22Rv1 (cell line): ENCODE results near the gene SENP2.

Experiments used
- ZFX ChIP-seq: fragments of 450-650 bp; IDR thresholded peaks from 2 replicates; pipeline ENCODE4 v1.6.1; 2017; ENCODE audit warnings: antibody characterized with exemption, borderline replicate concordance
- TF ChIP-seq, protein P1 (sequence below): fragments of 450-650 bp; IDR thresholded peaks from 2 replicates; pipeline ENCODE4 v1.5.1; 2017; ENCODE audit warnings: mild to moderate bottlenecking

- TF ChIP-seq, protein P1, sequence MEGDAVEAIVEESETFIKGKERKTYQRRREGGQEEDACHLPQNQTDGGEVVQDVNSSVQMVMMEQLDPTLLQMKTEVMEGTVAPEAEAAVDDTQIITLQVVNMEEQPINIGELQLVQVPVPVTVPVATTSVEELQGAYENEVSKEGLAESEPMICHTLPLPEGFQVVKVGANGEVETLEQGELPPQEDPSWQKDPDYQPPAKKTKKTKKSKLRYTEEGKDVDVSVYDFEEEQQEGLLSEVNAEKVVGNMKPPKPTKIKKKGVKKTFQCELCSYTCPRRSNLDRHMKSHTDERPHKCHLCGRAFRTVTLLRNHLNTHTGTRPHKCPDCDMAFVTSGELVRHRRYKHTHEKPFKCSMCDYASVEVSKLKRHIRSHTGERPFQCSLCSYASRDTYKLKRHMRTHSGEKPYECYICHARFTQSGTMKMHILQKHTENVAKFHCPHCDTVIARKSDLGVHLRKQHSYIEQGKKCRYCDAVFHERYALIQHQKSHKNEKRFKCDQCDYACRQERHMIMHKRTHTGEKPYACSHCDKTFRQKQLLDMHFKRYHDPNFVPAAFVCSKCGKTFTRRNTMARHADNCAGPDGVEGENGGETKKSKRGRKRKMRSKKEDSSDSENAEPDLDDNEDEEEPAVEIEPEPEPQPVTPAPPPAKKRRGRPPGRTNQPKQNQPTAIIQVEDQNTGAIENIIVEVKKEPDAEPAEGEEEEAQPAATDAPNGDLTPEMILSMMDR: no peak
- TF ChIP-seq ZFX: no peak
Measured at GRCh38 chr3:185678027-185678426, 91.9 kb downstream of the SENP2 start.
